IMR-90 (cell line): ENCODE data around the gene PPP1R27. TPM values are rescaled to one million over a fixed set of nuclear protein-coding genes. Genes with fewer than 3 reads are reported as not detected.

Source experiments
- ATAC-seq: fragments of 200-7000 bp; cut with Tn5 transposase; 2 replicates; pipeline ENCODE4 v1.9.1; 2020; ENCODE audit warnings: low read depth, mild to moderate bottlenecking, moderate library complexity
- BruUV-seq: library from RNA; stranded (reverse); fragments of 400-500 nt; replicated peaks from 2 replicates; lab custom pipeline; 2021; lab: Mats Ljungman, UMichigan
- CTCF ChIA-PET: fragments of 300-600 bp; formaldehyde crosslinking; extraction: SDS; loops from one replicate; lab custom pipeline; 2021; ENCODE audit warnings: antibody characterized with exemption; lab: Yijun Ruan, JAX
- POLR2A ChIA-PET: fragments of 300-600 bp; sonication (Branson Sonifier 250); formaldehyde crosslinking; loops from one replicate; lab custom pipeline; 2022; ENCODE audit warnings: antibody characterized with exemption; ENCODE audit not compliant: unreplicated experiment; lab: Charles Lee
- DNase-seq: peaks from one replicate; pipeline ENCODE4 v3.0.0; 2013
- H2AFZ ChIP-seq: replicated peaks from 2 replicates; pipeline ENCODE3; 2013; ENCODE audit warnings: low read length, mild to moderate bottlenecking; ENCODE audit not compliant: poor library complexity
- H2AK5ac ChIP-seq: 2 replicates; pipeline ENCODE4 v1.6.1; 2013; ENCODE audit warnings: low read depth, low read length, inconsistent platforms
- H2AK9ac ChIP-seq: replicated peaks from 2 replicates; pipeline ENCODE3; 2013; ENCODE audit warnings: mild to moderate bottlenecking, low read depth, low read length, moderate library complexity; ENCODE audit not compliant: poor library complexity
- H2BK120ac ChIP-seq: 2 replicates; pipeline ENCODE4 v1.6.1; 2013; ENCODE audit warnings: low read depth, low read length, inconsistent platforms
- H2BK15ac ChIP-seq: 3 replicates; pipeline ENCODE4 v1.6.1; 2013; ENCODE audit warnings: low read depth, low read length, inconsistent platforms
- H2BK20ac ChIP-seq: 2 replicates; pipeline ENCODE4 v1.6.1; 2013; ENCODE audit warnings: low read depth, mild to moderate bottlenecking, inconsistent platforms, low read length, moderate library complexity
- H2BK5ac ChIP-seq: 2 replicates; pipeline ENCODE4 v1.6.1; 2013; ENCODE audit warnings: mild to moderate bottlenecking, low read depth, low read length, inconsistent platforms; ENCODE audit not compliant: poor library complexity, severe bottlenecking
- H3K14ac ChIP-seq: replicated peaks from 2 replicates; pipeline ENCODE4 v1.6.1; 2013; ENCODE audit warnings: low read depth, low read length, inconsistent platforms
- H3K18ac ChIP-seq: 2 replicates; pipeline ENCODE4 v1.6.1; 2013; ENCODE audit warnings: low read depth, low read length, control low read depth
- H3K23ac ChIP-seq: 2 replicates; pipeline ENCODE4 v1.6.1; 2013; ENCODE audit warnings: low read depth, low read length, inconsistent platforms
- H3K27ac ChIP-seq: 2 replicates; pipeline ENCODE4 v1.5.1; 2013; ENCODE audit warnings: mild to moderate bottlenecking, control low read depth, low read length; ENCODE audit not compliant: insufficient read depth
- H3K27me3 ChIP-seq: 2 replicates; pipeline ENCODE4 v1.6.1; 2013; ENCODE audit warnings: low read length; ENCODE audit not compliant: control insufficient read depth, insufficient read depth
- H3K36me3 ChIP-seq: 2 replicates; pipeline ENCODE4 v1.6.1; 2013; ENCODE audit warnings: low read length, mixed read lengths; ENCODE audit not compliant: control insufficient read depth, insufficient read depth
- H3K4ac ChIP-seq: 2 replicates; pipeline ENCODE4 v1.6.1; 2013; ENCODE audit warnings: low read depth, low read length, inconsistent platforms
- H3K4me1 ChIP-seq: 2 replicates; pipeline ENCODE4 v1.6.1; 2013; ENCODE audit warnings: low read length, mixed read lengths; ENCODE audit not compliant: control insufficient read depth, insufficient read depth
- H3K4me2 ChIP-seq: 2 replicates; pipeline ENCODE4 v1.6.1; 2013; ENCODE audit warnings: low read depth, mild to moderate bottlenecking, control low read depth, low read length, moderate library complexity
- H3K4me3 ChIP-seq: 2 replicates; pipeline ENCODE4 v1.5.1; 2013; ENCODE audit warnings: low read depth, mild to moderate bottlenecking, control low read depth, low read length, moderate library complexity; ENCODE audit not compliant: insufficient read depth
- H3K56ac ChIP-seq: 2 replicates; pipeline ENCODE4 v1.6.1; 2013; ENCODE audit warnings: low read length, inconsistent platforms; ENCODE audit not compliant: insufficient read depth; ENCODE audit errors: extremely low read depth
- H3K79me1 ChIP-seq, 2 experiments: 2 replicates each; pipeline ENCODE4 v1.6.1; 2013; ENCODE audit warnings: low read length in 2 of 2, inconsistent platforms in 1 of 2, low read depth in 1 of 2
- H3K9ac ChIP-seq: 2 replicates; pipeline ENCODE4 v1.6.1; 2013; ENCODE audit warnings: low read depth, low read length, control low read depth
- H3K9me1 ChIP-seq: 2 replicates; pipeline ENCODE4 v1.6.1; 2013; ENCODE audit warnings: low read length, inconsistent platforms; ENCODE audit not compliant: insufficient read depth
- H3K9me3 ChIP-seq: 2 replicates; pipeline ENCODE4 v1.6.1; 2013; ENCODE audit warnings: low read length; ENCODE audit not compliant: control insufficient read depth, insufficient read depth
- H4K20me1 ChIP-seq: 2 replicates; pipeline ENCODE4 v1.6.1; 2013; ENCODE audit warnings: low read length, inconsistent platforms; ENCODE audit not compliant: insufficient read depth
- H4K5ac ChIP-seq: 2 replicates; pipeline ENCODE4 v1.6.1; 2013; ENCODE audit warnings: mild to moderate bottlenecking, low read depth, low read length, control low read depth
- H4K8ac ChIP-seq, 2 experiments: 2 replicates each; pipeline ENCODE4 v1.6.1; 2013; ENCODE audit warnings: low read depth in 2 of 2, low read length in 2 of 2, control low read depth in 1 of 2, inconsistent platforms in 1 of 2
- H4K91ac ChIP-seq: 2 replicates; pipeline ENCODE4 v1.6.1; 2013; ENCODE audit warnings: low read depth, low read length, inconsistent platforms; ENCODE audit not compliant: insufficient read depth
- CEBPB ChIP-seq: IDR thresholded peaks from 2 replicates; pipeline ENCODE4 v1.6.1; 2012; ENCODE audit warnings: low read depth, low read length, improper control_type of control experiment
- CHD1 ChIP-seq: IDR thresholded peaks from 2 replicates; pipeline ENCODE4 v1.6.1; 2012; ENCODE audit warnings: low read depth, low read length, improper control_type of control experiment
- FOS ChIP-seq: fragments of 150-350 bp; IDR thresholded peaks from 2 replicates; pipeline ENCODE4 v1.6.1; 2016; ENCODE audit warnings: low read depth, low read length
- MXI1 ChIP-seq: IDR thresholded peaks from 2 replicates; pipeline ENCODE4 v1.6.1; 2012; ENCODE audit warnings: low read depth, mild to moderate bottlenecking, low read length, moderate library complexity, borderline replicate concordance
- NFE2L2 ChIP-seq: fragments of 150-350 bp; IDR thresholded peaks from 2 replicates; pipeline ENCODE4 v1.6.1; 2016; ENCODE audit warnings: low read depth, mild to moderate bottlenecking, low read length
- RAD21 ChIP-seq: IDR thresholded peaks from 2 replicates; pipeline ENCODE4 v1.6.1; 2012; ENCODE audit warnings: low read length, improper control_type of control experiment
- SMC3 ChIP-seq: fragments of 150-350 bp; IDR thresholded peaks from 2 replicates; pipeline ENCODE4 v1.6.1; 2016; ENCODE audit warnings: low read depth, mild to moderate bottlenecking, antibody characterized with exemption, low read length, moderate library complexity
- WGBS, 2 experiments: methylation state at CpG; one replicate each; pipeline versions ENCODE4 v1.1.5 to v1.1.7; 2013; ENCODE audit warnings: missing lambda C conversion rate in 2 of 2; ENCODE audit not compliant: insufficient read length in 1 of 2; ENCODE audit errors: extremely low coverage in 2 of 2; 5-methylcytosine and 5-hydroxymethylcytosine counted together
- dilution Hi-C: fragments of 300-500 bp; cut with HindIII; formaldehyde crosslinking; loops from one replicate; pipeline ENCODE4 v1.14.3; 2018; ENCODE audit warnings: low sequenced_read_pairs; ENCODE audit not compliant: unreplicated experiment
- in situ Hi-C: fragments of 300-500 bp; cut with MboI; formaldehyde crosslinking; loops from 3 replicates; pipeline ENCODE4 v1.14.3; 2019; ENCODE audit warnings: low sequenced_read_pairs, inconsistent platforms, mixed read lengths
- intact Hi-C: fragments of 100-400 bp; cut with micrococcal nuclease; formaldehyde crosslinking; loops from 2 replicates; pipeline ENCODE4 v1.10.0; 2022
- polyA plus RNA-seq, 3 experiments: library from polyadenylated mRNA; depleted of rRNA; stranded (reverse); fragments of >200 nt; gene quantifications; 2 replicates each; pipeline ENCODE4 v1.2.3, GENCODE V29; 2012; ENCODE audit warnings: low replicate concordance in 1 of 3
- total RNA-seq: library from RNA; depleted of rRNA; stranded (reverse); fragments of >200 nt; gene quantifications from 2 replicates; pipeline ENCODE4 v1.2.3, GENCODE V29; 2012

The PPP1R27 gene
- total and polyA plus RNA-seq, 2 of the 4 experiments (the other 2 are of a cell fraction): 0.21 TPM; not detected in 1

GRCh38 chr17:81819708-81820107, 15.1 kb downstream of the PPP1R27 start:
- TF ChIP-seq CEBPB: no peak
- TF ChIP-seq RAD21: no peak
- no peak for TF ChIP-seq NFE2L2
- TF ChIP-seq CHD1: no peak
- TF ChIP-seq SMC3: no peak
- no peak for TF ChIP-seq FOS
- TF ChIP-seq MXI1: no peak
- H2AK5ac ChIP-seq: no peak overlapping the region
- H4K8ac ChIP-seq: no peak overlapping the region
- H4K91ac ChIP-seq: no peak overlapping the region
- no peak overlapping the region for H3K27ac ChIP-seq
- no TSS peak for BruUV-seq
- H2AK9ac ChIP-seq: no peak overlapping the region
- no peak overlapping the region for H3K14ac ChIP-seq
- no peak overlapping the region for H3K4me2 ChIP-seq
- no peak overlapping the region for H3K23ac ChIP-seq
- H4K20me1 ChIP-seq: peaks cover 13% of the 10 kb centered on the region
- H3K4me1 ChIP-seq: peaks cover 9% of the 10 kb centered on the region; the same call in 1 of the 2 replicates
- no peak overlapping the region for H3K9ac ChIP-seq
- ATAC-seq: no peak
- no peak overlapping the region for H2AFZ ChIP-seq
- H2BK15ac ChIP-seq: no peak overlapping the region
- no peak overlapping the region for H4K5ac ChIP-seq
- intact Hi-C loops: no loop called here
- no CpG with 5 or more reads among the region's 13 CpGs for WGBS, 2 experiments
- no peak overlapping the region for H3K18ac ChIP-seq
- POLR2A ChIA-PET: no interaction called here
- no peak overlapping the region for H2BK5ac ChIP-seq
- H3K9me3 ChIP-seq: no peaks in the 10 kb centered on the region
- H3K4me3 ChIP-seq: no peak overlapping the region
- no peak for DNase-seq
- in situ Hi-C loops: no loop called here
- dilution Hi-C loops: no loop called here
- H3K27me3 ChIP-seq: 0 out of 2 replicates have a peak, but pooled peaks cover 2% of the 10 kb centered on the region
- H3K56ac ChIP-seq: no peak overlapping the region
- H3K9me1 ChIP-seq: peaks cover 10% of the 10 kb centered on the region; the same call in 1 of the 2 replicates
- CTCF ChIA-PET: no interaction called here
- peaks cover 14% of the 10 kb centered on the region for H3K36me3 ChIP-seq
- no peak overlapping the region for H2BK120ac ChIP-seq
- no peak overlapping the region for H3K4ac ChIP-seq
- 0 out of 4 replicates have a peak, but pooled peaks cover 0 to 3% of the 10 kb centered on the region in 2 experiments for H3K79me1 ChIP-seq
- H2BK20ac ChIP-seq: no peak overlapping the region
